OCI-LY3 (cell line): ENCODE measurements around the gene TMPRSS13.
"Not testable (repeated sequence)": the region's sequence is repeated elsewhere in the genome, so short reads cannot be mapped to it uniquely, and the experiment has no call there.

Experiments used
- EZH2phosphoT487 ChIP-seq: fragments of 200-600 bp; shearing (Covaris generic); IDR thresholded peaks from 2 replicates; pipeline ENCODE4 v1.6.1; 2018; ENCODE audit warnings: antibody characterized with exemption, mixed run types, low read depth
- TF ChIP-seq, protein P1 (sequence below): fragments of 200-600, 300-600 bp; sonication (generic); IDR thresholded peaks from 2 replicates; pipeline ENCODE4 v1.5.1; 2014; ENCODE audit warnings: antibody characterized with exemption, low read length, low read depth

DNA sequence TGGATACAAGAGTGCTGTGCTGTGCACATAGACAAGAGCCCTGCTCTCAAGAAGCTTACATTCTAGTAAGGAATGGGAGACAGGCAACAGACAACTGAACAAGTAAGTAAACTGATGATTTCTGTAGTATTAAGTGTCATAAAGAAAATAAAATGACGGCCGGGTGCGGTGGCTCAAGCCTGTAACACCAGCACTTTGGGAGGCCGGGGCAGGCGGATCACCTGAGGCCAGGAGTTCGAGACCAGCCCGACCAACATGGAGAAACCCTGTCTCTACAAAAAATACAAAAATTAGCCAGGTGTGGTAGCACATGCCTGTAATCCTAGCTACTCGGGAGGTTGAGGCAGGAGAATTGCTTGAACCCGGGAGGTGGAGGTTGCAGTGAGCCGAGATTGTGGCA, 18.5 kb upstream of the TMPRSS13 start:
- TF ChIP-seq, protein P1, sequence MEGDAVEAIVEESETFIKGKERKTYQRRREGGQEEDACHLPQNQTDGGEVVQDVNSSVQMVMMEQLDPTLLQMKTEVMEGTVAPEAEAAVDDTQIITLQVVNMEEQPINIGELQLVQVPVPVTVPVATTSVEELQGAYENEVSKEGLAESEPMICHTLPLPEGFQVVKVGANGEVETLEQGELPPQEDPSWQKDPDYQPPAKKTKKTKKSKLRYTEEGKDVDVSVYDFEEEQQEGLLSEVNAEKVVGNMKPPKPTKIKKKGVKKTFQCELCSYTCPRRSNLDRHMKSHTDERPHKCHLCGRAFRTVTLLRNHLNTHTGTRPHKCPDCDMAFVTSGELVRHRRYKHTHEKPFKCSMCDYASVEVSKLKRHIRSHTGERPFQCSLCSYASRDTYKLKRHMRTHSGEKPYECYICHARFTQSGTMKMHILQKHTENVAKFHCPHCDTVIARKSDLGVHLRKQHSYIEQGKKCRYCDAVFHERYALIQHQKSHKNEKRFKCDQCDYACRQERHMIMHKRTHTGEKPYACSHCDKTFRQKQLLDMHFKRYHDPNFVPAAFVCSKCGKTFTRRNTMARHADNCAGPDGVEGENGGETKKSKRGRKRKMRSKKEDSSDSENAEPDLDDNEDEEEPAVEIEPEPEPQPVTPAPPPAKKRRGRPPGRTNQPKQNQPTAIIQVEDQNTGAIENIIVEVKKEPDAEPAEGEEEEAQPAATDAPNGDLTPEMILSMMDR = not testable (repeated sequence)
- TF ChIP-seq EZH2phosphoT487 = not testable (repeated sequence)
